HG02884 (cell line): ENCODE data around the gene EIF4E.
"Not testable (repeated sequence)": the region's sequence is repeated elsewhere in the genome, so short reads cannot be mapped to it uniquely, and the experiment has no call there.

ENCODE experiments used
- ATAC-seq: cut with Tn5 transposase; IDR thresholded peaks from one replicate; pipeline ENCODE4 v1.9.1; 2021; ENCODE audit warnings: mild to moderate bottlenecking, moderate library complexity; ENCODE audit not compliant: unreplicated experiment

The EIF4E gene

DNA sequence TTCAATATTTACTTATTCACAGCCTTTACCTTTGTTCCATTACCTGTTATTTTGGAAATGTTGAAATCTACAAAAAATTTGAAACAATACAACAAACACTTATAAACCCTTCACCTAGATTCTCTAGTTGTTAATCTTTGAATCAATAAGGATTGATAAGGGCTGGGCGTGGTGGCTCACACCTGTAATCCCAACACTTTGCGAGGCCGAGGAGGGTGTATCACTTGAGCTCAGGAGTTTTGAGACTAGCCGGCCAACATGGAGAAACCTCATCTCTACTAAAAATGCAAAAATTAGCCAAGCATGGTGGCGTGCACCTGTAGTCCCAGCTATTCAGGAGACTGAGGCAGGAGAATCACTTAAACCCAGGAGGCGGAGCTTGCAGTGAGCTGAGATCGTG is 5.9 kb upstream of the EIF4E start:
- ATAC-seq = not testable (repeated sequence)

DNA sequence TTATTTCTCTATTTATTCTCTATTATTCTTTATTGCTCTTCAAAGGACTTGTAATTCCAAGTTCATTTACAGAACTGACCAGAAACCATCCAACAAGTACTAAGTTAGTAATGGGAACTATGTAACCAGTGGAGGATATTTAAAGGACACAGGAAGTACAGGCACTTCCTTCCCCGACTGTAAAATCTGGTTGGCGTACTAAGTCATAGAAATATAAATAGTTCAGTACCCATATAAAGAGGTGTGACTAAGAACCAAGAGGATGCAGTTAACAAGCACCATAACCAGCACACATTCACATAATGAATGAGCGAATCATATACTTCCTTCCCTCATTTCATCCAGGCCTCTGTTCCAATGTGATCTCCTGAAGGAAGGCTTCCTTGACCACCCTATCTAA is 3.6 kb upstream of the EIF4E start:
- ATAC-seq = peak; percentile 22

DNA sequence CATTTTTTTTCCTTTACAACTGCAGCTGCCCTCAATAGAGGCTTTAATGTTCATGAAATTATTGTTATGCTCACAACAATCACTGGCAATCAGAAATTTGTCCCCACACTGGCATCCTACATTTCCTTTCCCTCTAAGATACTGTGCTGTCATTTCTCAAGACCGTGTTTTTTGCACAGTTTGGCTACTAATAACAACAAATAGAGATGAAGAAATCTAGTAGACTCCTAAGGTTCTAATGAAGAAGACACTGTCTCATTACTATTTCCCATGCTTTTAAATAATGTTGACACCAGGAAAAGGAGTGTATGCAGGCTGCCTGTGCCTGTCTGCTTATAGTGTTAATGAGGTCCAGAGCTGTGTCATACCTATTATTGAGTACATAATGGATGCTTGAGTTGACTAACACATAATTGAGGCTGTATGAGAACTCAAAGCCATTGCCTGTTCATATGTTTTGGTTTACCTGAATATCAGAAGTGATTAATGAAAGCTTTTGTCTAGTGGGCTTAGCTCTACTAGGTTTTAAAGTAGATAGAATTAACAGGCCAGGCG is 1.5 kb upstream of the EIF4E start:
- no peak for ATAC-seq

DNA sequence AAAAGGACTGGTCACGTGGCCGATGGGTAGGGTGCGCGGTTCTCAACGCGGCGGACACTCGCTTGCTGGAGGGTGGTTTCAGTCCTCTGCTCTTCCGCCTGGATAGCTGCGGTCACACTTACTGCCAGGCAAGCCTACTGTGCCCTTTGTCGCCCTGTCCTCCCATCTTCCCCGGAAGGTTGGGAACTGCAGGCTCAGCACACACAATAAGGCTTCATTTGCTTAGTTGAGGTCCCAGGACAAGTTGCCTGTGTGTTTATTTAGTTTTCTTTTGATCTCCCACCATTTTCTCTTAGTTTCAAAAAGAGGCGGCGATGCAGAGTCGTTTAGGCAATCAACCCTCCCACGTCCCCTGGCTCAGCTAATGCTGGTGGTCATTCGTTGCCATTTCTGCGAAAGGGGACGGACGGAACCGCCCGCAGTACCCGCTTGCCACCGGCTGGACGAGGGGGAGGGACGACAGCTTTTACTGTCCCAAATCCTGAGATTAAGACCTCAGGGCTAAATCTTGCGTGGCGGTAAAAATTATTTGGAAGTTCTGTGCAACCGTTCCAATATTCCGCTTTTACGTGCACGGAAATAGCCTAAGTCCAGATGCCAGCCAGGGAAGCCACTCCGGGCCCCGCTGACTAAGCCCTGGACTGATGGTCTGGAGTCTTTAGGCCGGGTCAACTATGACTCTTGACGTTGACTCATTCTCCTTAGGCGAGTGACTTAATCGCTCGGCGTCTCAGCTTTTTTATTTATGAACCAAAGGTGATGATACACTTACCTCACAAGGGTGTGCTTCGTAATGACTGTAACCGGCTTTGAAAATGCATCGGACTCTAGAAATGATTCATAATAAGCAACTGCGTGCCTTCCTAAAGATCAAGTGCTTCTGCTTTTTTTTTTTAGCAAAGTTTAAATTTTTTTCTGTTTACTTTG is 671 bp upstream of the EIF4E start:
- ATAC-seq = peak; percentile 41

DNA sequence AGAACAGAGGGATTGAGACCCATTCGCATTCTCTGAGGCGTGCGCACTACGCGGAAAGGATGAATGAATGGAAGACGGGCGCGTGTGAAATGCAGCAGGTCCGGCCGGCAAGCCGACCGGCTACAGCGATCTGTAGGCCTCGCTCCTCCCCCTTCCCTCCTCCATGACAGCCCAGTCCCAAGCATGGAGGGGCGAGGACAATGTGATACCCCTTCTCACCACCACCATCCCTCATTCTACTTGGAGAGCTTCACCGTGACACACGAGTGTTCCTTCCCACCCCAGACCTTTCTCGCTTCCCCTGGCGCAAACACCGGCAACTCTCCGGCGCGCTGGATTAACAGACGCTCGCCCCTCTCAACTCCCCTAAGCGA is 815 bp downstream of the EIF4E start:
- ATAC-seq = peak; percentile 36

DNA sequence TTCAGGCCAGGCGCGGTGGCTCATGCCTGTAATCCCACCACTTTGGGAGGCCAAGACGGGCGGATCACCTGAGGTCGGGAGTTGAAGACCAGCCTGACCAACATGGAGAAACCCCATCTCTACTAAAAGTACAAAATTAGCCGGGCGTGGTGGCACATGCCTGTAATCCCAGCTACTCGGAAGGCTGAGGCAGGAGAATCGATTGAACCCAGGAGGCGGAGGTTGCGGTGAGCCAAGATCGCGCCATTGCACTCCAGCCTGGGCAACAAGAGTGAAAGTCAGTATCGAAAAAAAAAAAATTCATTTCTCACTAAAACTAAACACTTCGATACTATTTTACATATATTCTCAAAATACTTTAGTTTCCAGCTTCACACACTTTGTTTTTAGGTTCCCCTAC is 2.7 kb downstream of the EIF4E start:
- not testable (repeated sequence) for ATAC-seq

DNA sequence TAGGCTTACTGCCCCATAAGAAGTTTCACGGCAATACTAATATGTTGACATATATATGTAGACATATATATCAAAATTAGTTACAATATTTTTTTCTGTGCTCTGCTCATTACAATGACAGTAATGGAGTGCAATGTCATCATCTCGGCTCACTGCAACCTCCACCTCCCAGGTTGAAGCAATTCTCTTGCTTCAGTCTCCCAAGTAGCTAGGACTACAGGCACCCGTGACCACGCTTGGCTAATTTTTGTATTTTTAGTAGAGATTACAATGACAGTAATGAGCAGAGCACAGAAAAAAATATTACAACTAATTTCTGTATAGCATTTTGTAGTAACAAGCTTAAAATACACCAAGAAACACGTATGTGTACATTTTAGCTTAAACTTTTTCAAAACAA is 7.6 kb downstream of the EIF4E start:
- ATAC-seq = no peak

DNA sequence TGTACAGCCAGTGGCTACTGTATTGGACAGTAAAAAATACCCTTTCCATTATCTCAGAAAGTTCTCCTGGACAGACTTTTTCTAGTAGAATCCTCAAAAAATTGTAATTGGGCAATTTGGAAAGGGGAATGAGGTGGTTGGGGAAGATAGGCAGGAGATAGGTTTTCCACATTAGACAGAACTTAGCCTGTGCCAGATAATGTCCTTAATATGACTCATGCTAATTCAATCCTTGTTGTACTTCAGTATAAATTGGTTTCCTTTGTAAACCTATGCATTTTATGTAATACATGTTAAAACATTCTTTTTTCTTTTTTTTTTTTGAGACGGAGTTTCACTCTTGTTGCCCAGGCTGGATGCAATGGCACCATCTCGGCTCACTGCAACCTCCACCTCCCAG is 8.9 kb downstream of the EIF4E start:
- ATAC-seq = no peak

DNA sequence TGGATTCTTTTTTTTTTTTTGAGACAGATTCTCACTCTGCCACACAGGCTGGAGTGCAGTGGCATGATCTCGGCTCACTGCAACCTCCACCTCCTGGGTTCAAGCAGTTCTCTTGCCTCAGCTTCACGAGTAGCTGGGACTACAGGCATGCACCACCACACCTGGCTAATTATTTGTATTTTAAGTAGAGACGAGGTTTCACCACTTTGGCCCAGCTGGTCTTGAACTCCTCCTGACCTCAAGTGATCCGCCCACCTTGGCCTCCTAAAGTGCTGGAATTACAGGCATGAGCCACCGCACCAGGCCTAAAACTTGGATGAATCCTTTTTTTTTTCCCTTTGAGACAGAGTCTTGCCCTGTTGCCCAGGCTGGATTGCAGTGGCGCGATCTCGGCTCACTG is 18.2 kb downstream of the EIF4E start:
- not testable (repeated sequence) for ATAC-seq

DNA sequence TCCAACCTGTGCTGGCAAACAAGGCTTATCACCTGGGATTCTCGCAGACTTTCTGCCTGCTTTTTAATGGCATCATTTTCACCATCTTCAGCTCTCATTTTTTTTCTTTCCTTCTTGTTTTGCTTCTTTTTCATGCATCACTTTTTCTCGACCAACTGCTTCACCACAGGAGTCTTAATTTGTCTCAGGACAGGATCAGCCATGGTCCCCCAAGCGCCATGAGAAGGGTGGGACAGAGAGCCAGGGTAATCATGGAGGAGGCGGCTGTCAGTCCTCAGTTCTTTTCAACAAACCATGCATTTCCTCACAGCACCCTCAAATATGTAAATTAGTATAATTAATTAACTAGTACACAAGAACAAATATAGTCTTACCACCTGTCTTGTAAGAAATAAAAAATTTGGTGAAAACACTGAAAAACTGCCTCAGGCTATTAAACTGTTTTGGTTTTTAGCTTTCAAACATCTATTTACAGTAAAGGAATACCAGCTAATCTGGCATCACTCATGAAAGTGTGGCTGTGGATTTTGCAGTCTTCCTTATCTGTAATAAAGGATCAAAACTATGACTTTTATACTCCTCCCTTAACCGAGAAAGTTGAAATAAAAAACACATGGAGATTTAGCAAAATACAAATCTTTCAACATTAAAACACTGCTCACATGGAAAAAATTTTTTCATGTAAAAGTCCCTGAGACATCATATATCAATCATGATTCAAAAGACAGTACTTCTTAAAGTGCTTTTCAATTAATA is 19.1 kb downstream of the EIF4E start:
- ATAC-seq = no peak

DNA sequence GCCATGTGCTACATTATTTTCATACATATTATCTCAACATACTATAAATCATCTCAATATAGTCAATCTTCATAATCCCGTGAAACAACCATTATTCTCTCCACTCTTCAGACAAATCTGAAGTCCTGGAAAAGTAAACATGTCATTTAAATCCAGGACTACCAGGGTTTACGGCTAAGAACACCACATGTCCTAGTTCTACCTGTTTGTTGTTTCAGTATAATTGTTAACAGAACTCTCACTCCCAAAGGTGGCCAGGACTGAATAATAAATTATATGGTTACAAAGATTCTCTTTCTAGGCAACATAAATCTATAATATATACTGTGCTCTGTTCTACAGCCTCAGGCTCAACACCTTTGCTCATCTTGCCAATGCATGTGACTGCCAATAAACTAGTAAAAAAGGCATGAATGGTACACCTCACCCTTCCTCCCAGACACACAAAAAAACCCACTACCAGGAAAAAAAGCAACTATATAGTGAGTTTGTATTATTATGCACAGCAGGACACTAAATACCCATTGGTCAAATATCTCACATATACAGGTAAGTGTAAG is 20.1 kb downstream of the EIF4E start:
- ATAC-seq = no peak

DNA sequence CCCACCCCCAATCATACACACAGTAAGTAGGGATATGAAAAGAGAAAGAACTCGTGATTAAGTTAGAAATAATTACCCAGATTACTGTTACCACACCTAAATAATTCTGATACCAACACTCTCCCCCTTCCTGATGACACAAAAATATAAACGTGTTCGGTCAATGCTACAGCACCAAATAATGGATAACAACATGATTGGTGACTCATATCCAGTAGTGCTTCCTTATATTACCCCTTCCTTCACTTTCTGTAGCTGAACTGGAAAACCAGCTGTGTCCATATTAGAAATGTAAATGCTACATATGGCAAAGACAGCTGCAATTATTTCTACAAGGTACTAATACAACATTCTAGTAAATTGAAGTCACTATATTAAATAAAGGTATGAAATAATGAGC is 20.8 kb downstream of the EIF4E start:
- ATAC-seq = no peak

DNA sequence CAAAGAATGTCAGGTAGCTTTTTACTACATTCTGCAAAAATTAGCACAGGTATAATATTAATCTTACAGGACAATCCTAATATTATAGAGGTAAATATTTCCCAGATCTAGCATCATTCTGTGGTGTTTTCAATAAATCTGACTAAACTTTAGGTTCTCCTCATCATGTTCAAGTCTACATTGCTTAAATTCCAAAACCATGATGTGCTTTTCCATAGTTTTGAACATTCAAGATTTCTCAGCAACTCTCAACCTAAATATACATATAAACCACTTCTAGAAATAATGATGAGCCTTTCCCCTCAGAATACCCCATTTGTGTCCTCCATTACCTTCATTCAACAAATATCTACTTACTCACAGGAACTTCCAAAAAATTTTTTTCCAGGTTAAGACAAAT is 23.1 kb downstream of the EIF4E start:
- ATAC-seq = no peak

DNA sequence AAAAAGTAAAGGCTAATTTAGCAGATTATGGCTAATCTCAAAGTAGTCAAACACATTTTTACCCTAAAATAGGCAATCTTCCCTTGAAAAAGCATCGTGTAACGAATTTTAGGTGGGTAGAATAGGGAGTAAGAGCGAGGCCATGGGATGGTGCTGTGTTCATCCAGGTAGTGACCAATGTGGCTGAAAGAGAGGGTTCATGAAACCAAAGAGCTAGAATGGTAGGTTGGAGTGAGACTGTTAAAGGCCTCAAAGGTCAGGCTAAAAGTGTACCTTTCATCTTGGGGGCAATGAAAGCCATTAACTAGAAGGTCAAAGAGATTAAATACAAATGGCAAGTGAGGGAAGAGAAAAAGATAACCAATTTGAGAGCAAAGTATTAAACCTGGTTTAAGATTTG is 23.6 kb downstream of the EIF4E start:
- no peak for ATAC-seq

DNA sequence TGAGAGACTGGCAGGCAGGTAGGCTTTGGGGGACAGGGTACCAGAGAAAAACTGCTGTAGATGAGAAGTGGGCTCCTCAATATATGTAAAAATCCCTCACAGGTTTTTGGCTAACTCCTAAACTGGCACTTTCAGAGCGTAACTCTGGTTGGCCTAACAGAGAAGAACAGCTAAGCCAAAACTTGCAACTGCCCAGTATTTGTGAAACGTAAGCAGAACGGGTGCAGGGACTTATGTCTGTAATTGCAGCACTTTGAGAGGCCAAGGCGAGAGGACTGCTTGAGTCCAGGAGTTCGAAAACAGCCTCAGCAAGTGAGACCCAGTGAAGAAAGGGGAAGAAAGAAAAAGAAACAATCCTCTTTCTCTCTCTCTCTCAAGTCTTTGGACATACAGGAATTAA is 25.0 kb downstream of the EIF4E start:
- ATAC-seq = no peak

DNA sequence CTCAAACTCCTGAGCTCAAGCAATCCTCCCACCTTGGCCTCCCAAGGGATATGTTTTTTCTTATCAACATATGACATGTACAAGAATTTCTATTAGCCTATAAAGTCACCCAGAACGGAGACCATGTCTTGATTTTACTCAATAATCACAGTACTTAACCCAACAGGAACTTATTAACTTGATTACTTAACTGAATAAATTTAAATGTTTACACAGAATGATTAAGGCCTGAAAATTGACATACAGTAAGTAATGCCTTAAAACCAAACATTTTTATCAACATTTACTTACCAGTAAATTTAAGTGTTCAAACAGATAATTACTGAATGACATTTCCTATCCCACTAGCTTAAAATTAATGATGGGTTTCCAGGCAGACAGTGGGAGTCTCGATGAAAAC is 25.4 kb downstream of the EIF4E start:
- ATAC-seq = no peak

DNA sequence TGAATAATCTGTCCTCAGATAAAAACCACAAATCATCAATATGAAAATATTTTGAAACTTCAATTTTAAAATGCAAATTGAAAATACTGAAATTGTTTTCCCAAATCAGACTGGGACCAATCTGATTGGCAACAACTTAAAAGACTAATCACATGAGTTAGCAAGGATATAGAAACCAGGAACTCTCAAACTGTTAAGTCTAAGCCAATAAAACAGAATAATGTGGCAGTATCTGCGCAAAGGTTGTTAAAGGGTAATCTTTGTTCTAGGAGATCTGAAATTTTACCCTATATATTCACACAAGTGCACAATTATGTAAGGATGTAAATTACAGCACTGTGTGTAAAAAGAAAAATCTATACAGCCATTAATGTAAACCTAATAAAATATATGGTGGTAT is 29.7 kb downstream of the EIF4E start:
- ATAC-seq = no peak

DNA sequence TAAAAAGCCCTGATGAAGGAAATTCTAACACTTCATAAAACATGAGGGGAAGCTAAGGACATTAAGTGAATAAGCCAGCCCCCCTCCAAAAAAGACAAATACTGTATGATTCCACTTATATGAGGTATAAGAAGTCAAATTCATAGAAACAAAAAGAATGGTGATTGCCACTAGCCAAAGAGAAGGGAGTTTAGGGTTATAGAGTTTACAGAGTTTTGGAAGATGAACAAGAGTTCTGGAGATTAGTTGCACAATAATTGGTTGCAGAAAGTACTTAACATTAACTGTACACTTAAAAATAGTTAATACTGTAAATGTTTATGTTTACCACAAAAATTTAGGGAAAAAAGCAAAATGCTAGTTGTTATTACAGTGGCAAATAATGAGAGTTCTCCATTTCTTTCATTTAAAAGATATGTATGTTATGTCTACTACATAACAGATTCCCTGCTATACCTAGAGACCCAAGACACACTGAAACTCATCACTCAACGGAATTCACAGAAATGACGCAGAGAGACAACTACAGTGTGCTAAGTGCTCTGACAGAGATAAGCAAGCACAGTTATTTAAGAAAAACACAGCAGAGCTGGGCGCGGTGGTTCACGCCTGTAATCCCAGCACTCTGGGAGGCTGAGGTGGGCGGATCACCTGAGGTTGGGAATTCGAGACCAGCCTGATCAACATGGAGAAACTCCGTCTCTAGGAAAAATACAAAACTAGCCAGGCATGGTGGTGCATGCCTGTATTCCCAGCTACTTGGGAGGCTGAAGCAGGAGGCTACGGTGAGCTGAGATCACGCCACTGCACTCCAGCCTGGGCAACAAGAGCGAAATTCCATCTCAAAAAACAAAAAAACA is 37.2 kb downstream of the EIF4E start:
- no peak for ATAC-seq

DNA sequence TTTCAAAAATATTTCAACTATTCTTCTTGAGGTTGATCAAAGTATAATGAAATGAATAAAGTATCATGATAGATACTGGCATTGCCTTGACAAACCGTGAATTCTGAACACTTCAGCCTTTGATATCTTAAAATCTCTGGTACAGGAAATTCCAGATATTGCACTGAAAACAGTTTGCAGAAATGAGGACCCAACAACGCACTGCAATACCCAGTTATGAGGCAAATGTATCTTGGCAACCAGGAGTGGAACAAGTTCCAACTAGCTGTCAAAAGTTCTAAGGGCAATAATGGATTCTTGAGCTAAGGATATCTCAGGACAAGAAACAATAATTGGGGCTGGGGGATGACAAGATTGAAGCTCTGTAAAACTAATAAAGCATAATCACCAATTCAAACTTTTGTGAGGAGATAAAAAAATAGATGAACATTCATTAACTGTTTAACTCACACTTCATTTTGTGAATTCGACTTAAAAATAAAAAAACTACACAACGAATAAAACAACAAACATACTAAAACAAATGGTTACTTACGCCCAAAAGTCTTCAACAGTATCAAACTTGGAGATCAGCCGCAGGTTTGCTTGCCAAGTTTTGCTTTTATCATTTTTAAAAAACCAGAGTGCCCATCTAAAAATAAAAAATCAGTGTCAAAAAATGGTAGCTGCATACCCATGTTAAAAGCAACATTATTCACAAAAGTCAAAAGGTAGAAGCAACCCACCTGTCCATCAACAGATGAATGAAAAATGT is 38.1 kb downstream of the EIF4E start:
- ATAC-seq = no peak

DNA sequence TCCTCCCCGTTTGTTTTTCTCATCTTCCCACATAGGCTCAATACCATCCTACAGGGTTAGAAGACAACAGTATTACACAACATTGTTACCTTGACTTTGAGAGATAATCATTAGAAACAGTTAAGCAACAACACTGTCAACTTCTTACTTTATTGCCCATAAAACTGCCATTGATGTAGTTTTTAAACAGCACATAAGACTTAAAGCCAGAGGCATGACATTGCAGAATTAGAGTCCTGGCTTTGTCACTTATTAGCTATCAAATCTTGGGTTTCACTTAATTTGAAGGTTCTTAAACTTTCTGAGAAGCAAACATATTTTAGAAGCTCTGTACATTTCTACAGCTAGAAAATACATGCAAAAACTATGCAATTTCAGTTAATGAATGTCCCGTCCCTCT is 41.8 kb downstream of the EIF4E start:
- ATAC-seq = no peak
